Neural progenitor cell (in vitro differentiated cells): ENCODE measurements around the gene QSER1.

ENCODE experiments used
- EZH2 ChIP-seq: fragments of 200-600 bp; sonication (generic); IDR thresholded peaks from 2 replicates; pipeline ENCODE4 v1.6.1; 2017; ENCODE audit warnings: antibody characterized with exemption, mild to moderate bottlenecking, moderate library complexity
- TF ChIP-seq, protein P1 (sequence below): fragments of 200-600 bp; sonication (generic); IDR thresholded peaks from 2 replicates; pipeline ENCODE4 v1.5.1; 2017; ENCODE audit warnings: antibody characterized with exemption, mild to moderate bottlenecking

GRCh38 chr11:33021501-33021900 lies 128.9 kb downstream of the QSER1 start:
- TF ChIP-seq, protein P1, sequence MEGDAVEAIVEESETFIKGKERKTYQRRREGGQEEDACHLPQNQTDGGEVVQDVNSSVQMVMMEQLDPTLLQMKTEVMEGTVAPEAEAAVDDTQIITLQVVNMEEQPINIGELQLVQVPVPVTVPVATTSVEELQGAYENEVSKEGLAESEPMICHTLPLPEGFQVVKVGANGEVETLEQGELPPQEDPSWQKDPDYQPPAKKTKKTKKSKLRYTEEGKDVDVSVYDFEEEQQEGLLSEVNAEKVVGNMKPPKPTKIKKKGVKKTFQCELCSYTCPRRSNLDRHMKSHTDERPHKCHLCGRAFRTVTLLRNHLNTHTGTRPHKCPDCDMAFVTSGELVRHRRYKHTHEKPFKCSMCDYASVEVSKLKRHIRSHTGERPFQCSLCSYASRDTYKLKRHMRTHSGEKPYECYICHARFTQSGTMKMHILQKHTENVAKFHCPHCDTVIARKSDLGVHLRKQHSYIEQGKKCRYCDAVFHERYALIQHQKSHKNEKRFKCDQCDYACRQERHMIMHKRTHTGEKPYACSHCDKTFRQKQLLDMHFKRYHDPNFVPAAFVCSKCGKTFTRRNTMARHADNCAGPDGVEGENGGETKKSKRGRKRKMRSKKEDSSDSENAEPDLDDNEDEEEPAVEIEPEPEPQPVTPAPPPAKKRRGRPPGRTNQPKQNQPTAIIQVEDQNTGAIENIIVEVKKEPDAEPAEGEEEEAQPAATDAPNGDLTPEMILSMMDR = no peak
- no peak for TF ChIP-seq EZH2
